Measurements from ENCODE around the gene SLC35B2.

The SLC35B2 gene

GRCh38 chr6:44251576-44252524, 5.5 kb downstream of the SLC35B2 start:
- no peak for DNase-seq

- no peak for DNase-seq
These were observed 6.6 kb downstream of the SLC35B2 start for GRCh38 chr6:44250718-44251123.

GRCh38 chr6:44250067-44250717, 7.1 kb downstream of the SLC35B2 start:
- DNase-seq: no peak

- no peak for DNase-seq
These were observed 8.1 kb downstream of the SLC35B2 start for GRCh38 chr6:44249082-44249748.

- DNase-seq: no peak
These were observed 8.7 kb downstream of the SLC35B2 start for GRCh38 chr6:44248579-44248978.

- peak in 1 of 2 experiments; percentile 29 for DNase-seq
These were observed 9.7 kb downstream of the SLC35B2 start for GRCh38 chr6:44247338-44248302.

- peak; percentile 96 for DNase-seq
These were observed 10.5 kb downstream of the SLC35B2 start, which contains the start of gene HSP90AB1 for GRCh38 chr6:44246663-44247337. Gene HSP90AB1 (plus strand): TSS chr6:44247101. CDS start chr6:44248630, 1,529 bp downstream.

GRCh38 chr6:44245912-44246662, 11.2 kb downstream of the SLC35B2 start:
- DNase-seq: peak; percentile 71 to 78

GRCh38 chr6:44245391-44245911, 11.9 kb downstream of the SLC35B2 start:
- no peak for DNase-seq

- no peak for DNase-seq
These were observed 14.0 kb downstream of the SLC35B2 start for GRCh38 chr6:44243345-44243744.

GRCh38 chr6:44238687-44239350, 18.5 kb downstream of the SLC35B2 start:
- DNase-seq: no peak

GRCh38 chr6:44237813-44238433, 19.4 kb downstream of the SLC35B2 start:
- DNase-seq: peak; percentile 25 to 49

- DNase-seq: peak; percentile 69 to 86
These were observed 20.1 kb downstream of the SLC35B2 start for GRCh38 chr6:44237021-44237812.

GRCh38 chr6:44235891-44236516, 21.3 kb downstream of the SLC35B2 start:
- no peak for DNase-seq

GRCh38 chr6:44235269-44235668, 22.1 kb downstream of the SLC35B2 start:
- no peak for DNase-seq

GRCh38 chr6:44234101-44235025, 23.0 kb downstream of the SLC35B2 start:
- peak; percentile 64 to 71 for DNase-seq

- peak in 1 of 2 experiments; percentile 63 for DNase-seq
These were observed 23.7 kb downstream of the SLC35B2 start for GRCh38 chr6:44233567-44234100.
